GM18526 (cell line): ENCODE results near the gene SLC28A3.

Source experiments
- POLR2A ChIP-seq: IDR thresholded peaks from 3 replicates; pipeline ENCODE4 v1.6.1; 2011; ENCODE audit not compliant: insufficient read length; ENCODE audit errors: extremely low read depth

SLC28A3 gene

DNA sequence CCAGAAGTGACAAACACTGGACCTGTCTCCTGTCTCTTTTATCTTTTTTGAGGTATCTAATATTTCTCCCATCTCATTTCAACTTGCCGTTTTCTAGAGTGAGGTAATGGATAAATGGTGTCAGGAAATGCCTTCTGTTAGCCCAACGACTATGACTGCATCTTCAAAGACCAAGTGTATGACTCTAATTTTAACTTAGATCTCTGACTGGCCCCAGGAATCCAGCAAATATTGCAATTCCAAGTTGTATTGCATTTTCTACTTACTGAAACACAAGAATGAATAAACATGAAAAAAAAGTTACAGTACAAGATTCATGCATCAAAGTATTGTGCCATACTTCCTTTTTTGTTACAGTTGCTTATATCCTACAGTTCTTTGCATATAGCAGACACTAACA lies 26.3 kb downstream of the SLC28A3 start:
- no peak for TF ChIP-seq POLR2A

DNA sequence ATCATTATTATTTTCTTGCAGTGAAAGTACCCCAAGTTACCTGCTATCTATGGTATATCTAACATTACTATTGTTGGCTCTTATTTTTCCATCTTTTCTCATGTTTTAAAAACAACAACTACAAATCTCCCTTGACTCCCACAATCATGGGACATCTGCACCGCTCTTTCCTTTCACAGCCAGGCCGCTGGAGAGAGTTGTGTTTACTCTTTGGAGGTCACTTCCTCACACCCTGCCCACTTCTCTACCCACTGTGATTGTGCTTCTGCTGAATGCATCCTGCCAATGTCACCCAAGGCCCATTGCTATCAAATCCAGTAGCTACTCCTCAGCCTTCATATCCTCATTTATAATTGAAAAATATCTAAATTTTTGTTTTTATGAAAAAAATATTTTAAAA lies 29.7 kb downstream of the SLC28A3 start:
- TF ChIP-seq POLR2A, result no peak

DNA sequence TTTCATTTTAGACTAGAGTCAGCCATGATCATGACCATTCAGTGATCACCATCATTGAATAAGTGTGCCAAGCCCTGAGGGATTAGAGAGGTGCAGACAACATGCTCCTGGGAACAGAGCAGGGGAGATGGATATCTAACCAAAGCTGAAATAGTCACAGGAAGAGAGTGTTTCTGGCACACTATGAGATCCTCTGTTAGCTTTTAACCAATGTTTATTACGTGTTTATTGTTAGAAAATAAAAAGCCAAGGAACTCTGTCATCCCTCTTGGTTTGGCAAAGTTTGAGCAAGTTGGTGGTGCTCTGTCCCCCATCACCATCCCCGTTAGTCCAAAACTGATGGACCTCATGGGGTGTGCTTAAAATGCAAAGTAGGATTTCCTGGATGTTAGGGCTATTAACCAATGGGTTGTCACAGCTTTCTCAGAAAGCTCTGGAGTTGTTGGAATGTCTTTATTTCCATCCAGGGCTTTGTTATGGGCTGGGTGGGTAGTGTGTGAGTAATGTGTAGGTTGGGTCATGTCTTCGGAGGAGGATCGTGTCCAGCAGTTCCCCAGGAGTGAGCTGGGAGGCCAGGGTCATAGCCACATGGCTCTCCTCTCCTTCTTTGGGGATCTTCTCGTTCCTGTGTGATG lies 34.9 kb downstream of the SLC28A3 start:
- no peak for TF ChIP-seq POLR2A

DNA sequence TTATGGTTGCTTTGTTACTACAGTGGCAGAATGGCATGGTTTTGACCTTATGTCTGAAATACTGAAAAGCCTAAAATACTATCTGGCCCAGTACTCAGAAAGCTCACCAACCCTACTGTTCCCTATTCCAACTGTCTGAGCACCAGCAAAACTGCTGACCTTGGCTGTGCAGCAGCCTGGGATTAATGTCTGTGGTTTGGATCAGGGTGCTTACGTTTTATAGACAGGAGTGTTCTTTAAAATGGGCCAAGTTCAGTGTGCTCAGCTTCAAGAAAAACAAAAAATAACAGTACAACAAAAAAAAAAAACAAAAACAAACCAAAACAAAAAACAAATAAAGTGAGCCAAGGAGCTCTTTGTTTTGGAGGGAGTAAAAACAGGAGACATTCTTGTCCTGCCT lies 36.4 kb downstream of the SLC28A3 start:
- TF ChIP-seq POLR2A, result no peak

DNA sequence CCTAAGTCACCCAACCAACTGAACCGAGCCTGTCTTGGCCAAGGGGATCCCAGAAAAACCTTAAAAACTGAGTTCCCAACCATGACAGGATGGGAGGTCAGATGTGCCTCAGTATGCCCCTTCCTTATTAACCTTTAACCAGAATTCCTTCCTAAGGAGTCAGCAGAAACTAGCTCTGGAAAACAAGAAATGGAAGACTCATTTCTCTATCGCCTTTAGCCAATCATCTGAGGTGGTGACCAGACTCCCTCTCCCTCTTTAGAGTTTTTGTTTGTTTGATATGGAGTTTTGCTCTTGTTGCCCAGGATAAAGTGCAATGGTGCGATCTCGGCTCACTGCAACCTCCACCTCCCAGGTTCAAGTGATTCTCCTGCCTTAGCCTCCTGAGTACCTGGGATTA lies 37.5 kb downstream of the SLC28A3 start:
- no peak for TF ChIP-seq POLR2A

DNA sequence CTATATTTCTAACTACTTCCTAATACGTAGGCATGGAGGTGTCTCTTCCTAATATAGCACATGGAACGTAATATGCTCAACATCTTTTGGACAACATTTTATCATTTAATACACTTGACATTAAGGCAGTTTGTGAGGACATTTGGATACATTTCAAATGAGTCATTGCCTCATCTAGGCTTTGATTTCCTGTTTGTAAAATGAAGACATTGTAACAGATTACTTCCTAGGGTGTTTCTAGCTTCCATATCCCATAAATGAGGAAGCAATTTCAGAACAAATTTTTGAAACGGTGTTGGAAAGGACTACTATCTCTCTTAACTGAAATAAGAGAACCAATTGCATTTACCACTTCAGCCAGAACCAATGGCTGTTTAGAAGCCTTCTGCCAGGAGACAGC lies 38.7 kb downstream of the SLC28A3 start:
- no peak for TF ChIP-seq POLR2A

DNA sequence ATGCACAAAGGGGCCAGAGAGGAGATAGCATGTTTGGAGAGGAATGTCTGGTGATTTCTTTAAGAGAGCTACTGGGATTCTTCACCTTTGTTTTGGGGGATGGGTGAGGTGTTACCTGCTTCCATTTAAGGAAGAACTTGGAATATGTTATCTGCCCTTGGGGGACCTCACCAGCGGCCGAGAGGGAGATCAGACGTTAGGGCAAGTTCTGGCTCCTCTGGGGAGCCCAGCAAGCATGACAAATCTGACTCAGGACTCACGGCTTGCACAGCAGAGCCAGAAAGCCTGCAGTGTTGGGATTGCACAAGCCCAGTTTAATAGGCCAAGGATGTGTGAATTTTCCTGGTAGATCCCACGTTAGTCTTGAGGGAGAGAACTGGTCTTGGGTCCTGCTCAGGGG lies 40.3 kb downstream of the SLC28A3 start:
- TF ChIP-seq POLR2A, result no peak

DNA sequence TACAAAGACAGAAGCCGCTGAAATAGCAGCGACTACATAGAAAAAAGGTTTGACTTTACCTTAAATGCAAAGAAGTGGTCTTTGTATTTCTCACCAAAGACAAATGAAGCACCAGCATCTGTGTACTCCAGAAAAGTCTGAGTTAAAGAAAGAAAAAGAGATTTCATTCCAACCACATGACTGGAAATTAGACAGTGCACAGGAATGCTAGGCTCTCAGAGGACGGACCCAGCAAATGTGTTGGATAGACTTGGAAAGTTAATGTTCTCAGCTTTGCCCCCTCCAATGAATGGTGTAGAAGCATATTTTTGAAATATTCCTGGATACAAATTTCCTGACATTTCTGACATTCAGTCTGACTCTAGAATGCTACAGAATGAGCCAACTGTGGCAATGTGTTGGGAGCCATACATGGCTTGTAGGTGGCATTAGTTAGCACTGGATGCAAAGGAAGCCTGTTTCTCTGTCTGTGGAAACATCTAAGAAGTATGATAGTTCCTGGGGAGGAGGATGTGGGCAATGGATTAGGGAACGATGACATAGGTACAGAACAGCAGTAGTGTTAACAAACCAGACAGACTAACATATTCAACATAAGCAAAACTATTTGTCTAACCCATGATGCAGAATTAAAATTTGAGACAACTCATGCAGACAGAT lies 43.3 kb downstream of the SLC28A3 start:
- TF ChIP-seq POLR2A, result no peak

DNA sequence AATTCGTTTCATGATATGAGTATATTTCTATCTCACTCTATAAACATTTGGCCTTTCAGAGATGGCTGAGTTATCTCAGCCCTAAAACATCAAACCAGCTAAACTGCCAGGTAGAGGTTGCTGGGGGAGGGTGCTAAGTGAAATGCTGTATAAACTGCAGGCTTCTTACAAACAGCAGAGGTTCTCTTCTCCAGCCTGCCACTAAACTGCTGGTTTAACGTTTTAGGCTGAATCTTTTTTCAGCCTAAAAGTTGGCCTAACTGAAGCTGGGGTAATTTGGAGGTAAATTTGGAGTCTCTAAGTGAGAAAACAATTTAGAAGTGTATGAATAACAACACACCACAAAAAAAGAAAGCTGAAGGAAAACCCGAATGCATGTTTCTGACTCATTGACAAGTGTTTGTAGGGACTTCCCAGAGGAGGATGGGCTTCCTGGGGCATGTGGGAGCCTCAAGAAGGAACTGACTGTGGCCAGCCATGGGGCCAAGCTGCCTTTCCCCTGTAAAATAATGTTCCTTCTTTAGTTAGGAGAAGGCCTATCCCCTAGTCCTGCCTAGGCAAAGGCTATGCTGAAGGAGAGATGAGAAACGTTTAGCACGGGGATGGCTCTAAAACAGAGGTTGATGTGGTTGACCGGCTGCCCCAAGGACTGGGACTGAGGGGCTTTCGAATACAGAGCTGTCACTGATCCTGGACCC lies 44.3 kb downstream of the SLC28A3 start:
- TF ChIP-seq POLR2A, result no peak

DNA sequence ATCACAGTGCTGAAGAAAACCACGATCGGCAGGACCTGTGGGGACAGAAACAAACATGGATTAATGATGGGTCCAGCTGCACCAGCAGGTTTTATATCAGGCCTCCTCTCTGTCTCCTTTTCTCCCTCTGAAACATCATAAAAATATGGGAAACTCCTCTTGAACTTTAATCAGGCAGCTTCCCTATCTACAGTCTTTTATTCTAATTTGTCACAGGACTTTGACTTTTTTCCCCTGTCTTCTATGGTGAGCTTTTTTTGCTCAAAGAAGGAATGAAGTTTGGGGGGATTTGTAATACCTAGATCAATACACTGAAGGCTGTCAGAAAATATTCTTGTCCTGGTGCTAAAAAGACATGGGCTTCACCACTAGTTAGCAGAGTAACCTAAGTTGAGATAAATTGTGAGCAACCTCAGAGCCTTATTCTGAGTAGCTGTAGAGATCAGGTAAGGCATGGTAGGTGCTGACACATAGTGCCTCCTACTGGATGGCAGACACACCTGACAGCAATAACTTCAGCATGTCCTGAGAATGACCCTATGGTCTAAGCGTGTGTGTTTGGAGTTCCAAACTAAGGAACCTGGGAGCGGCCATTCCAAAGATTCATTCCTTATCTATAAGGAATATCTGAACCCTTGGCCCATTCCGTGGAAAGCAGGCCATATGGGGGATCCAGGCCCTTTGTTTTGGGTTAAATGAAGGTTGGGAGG lies 46.2 kb downstream of the SLC28A3 start:
- no peak for TF ChIP-seq POLR2A

DNA sequence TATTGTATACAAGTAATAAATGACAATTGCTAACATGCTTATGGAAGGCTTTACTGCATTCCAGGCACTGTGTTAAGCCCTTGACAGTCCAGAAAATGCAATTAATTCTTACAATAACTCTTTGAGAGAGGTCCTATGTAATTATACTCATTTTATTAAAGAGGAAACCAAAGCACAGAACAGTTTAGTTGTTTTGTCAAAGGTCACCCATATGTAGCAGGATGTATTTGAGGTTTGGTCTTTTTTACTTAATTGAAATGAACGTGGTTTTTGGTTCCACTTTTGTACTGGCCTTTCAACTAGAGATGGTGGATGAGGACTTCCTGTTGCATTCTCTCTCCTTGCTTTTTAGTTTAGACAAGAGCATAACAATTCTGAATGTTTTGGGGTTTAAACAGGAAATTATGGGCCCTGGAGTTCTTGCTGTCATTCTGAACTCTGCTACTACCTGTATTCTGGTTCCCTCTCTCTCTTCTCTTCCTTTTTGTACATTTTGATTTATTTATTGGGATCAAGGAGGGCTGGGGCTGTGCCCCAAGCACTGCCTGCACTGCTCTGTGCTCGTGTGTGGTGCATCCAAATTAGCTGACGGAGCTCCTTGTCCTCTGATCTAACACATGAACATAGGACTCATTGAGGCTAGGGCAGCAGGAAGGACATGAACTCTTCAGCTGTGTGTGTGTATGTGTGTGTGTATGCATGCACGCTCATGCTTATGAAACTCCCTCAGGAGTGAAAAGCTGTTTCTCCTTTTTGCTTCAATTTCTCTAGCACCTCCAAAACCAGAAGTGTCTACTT lies 47.4 kb downstream of the SLC28A3 start:
- TF ChIP-seq POLR2A, result no peak

DNA sequence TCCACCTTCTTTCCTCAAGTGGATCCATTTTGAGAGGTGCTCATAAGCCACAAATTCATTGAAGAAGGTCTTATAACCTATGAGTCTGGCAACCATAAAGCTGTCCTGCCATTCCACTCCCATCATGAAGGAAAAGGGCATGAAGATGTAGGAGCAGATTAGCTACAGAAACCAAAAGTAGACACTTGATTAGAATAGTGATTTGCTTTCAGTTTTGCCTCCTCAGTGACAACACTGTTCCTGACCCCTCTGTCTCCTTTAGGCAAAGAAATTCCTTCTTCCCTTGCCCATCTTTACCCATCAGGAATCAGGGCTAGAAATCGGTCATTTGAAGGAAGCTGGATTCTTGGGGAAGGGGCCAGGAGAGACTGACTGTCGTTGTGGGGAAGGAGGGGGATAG lies 55.2 kb downstream of the SLC28A3 start:
- no peak for TF ChIP-seq POLR2A

DNA sequence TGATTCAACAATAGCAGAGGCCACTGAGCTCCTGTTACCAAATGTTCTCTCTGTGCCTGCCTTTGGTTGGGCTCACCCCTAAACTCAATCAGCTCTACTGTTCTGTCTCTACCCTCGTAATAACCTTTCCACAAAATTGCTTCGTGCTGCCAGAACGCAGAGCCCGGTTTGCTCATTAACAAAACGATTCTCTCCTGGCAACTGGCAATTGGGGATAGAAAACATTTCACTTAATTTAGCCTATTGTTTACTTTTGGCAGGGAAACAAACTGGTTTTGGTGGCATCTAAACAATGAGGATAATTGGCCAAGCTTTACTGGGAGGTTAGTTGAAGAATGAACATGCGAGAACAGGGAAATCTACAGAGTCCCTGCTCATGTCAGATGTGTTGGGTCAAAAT lies 56.6 kb downstream of the SLC28A3 start:
- no peak for TF ChIP-seq POLR2A

DNA sequence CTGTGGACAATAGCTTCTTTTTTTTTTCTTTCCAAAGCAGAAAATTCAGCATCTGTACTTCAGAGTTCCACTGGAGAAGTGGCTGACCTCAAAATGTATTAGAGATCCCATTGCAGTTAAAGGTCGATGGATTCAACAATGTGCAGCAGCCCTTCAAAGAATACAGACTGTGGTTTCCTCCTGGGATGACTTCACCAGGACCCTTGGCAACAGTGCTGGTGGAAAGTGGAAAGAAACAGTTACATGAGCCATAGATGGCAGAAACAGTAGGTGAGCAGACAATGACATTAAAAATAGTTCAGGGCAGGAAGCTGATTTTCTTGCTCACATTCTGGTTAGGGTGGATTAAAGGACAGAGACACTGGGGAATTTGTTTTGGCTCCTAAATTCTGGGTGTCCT lies 62.4 kb downstream of the SLC28A3 start:
- TF ChIP-seq POLR2A, result no peak

DNA sequence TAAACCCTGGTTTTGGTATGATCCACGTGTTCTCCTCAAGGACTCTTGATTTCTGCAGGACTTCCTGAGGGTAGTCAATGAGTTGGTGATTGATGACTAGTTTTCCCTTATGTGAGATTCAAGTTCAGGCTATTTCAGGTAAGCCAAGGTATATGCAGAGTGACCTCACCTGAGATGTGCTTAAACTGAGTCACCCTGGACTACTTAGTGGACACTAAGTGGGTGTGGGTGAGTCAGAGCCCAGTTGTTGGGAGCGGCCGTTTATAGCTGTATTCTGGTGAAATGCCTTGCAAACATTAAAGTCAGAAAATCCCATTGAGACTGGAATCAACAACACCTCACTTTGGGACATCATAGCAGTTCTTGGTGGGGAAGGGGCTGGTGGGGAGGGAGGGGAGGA lies 62.9 kb downstream of the SLC28A3 start:
- no peak for TF ChIP-seq POLR2A
